ENCODE measurements around the gene MIER2.
"Not testable (repeated sequence)": the region's sequence is repeated elsewhere in the genome, so short reads cannot be mapped to it uniquely, and the experiment has no call there.

Gene MIER2

GRCh38 chr19:281156-281853, 63.3 kb downstream of the MIER2 start:
- peaks cover 14% of the 10 kb centered on the region for H3K27me3 Mint-ChIP-seq
- no peaks in the 10 kb centered on the region for H3K4me1 Mint-ChIP-seq
- no peaks in the 10 kb centered on the region for H3K36me3 Mint-ChIP-seq
- H3K27ac Mint-ChIP-seq, result no peak overlapping the region
- H3K9me3 Mint-ChIP-seq, result no peaks in the 10 kb centered on the region
- no peak overlapping the region for H3K4me3 Mint-ChIP-seq

- H3K36me3 Mint-ChIP-seq, result no peaks in the 10 kb centered on the region
- H3K27ac Mint-ChIP-seq, result no peak overlapping the region
- peaks cover 18% of the 10 kb centered on the region for H3K27me3 Mint-ChIP-seq
- no peak overlapping the region for H3K4me3 Mint-ChIP-seq
- no peaks in the 10 kb centered on the region for H3K4me1 Mint-ChIP-seq
- no peaks in the 10 kb centered on the region for H3K9me3 Mint-ChIP-seq
Measured at GRCh38 chr19:280541-281009, 64.0 kb downstream of the MIER2 start.

- H3K4me1 Mint-ChIP-seq, result no peaks in the 10 kb centered on the region
- H3K9me3 Mint-ChIP-seq, result no peaks in the 10 kb centered on the region
- no peak overlapping the region for H3K4me3 Mint-ChIP-seq
- peaks cover 22% of the 10 kb centered on the region for H3K27me3 Mint-ChIP-seq
- H3K36me3 Mint-ChIP-seq, result no peaks in the 10 kb centered on the region
- H3K27ac Mint-ChIP-seq, result peak overlapping the region; percentile 84
Measured at GRCh38 chr19:279656-280055, 64.9 kb downstream of the MIER2 start.

GRCh38 chr19:279231-279630, 65.4 kb downstream of the MIER2 start:
- Mint-ChIP-seq H3K9me3 (no peaks in the 10 kb centered on the region), H3K36me3 (no peaks in the 10 kb centered on the region), H3K27me3 (peaks cover 22% of the 10 kb centered on the region), H3K4me3 (no peak overlapping the region), H3K4me1 (no peaks in the 10 kb centered on the region), H3K27ac (no peak overlapping the region)

- Mint-ChIP-seq H3K4me1 (no peaks in the 10 kb centered on the region), H3K9me3 (no peaks in the 10 kb centered on the region), H3K4me3 (no peak overlapping the region), H3K27ac (no peak overlapping the region), H3K27me3 (peaks cover 26% of the 10 kb centered on the region), H3K36me3 (no peaks in the 10 kb centered on the region)
Measured at GRCh38 chr19:277581-278165, 66.9 kb downstream of the MIER2 start.

- peaks cover 26% of the 10 kb centered on the region for H3K27me3 Mint-ChIP-seq
- no peaks in the 10 kb centered on the region for H3K4me1 Mint-ChIP-seq
- H3K4me3 Mint-ChIP-seq, result no peak overlapping the region
- H3K27ac Mint-ChIP-seq, result no peak overlapping the region
- H3K9me3 Mint-ChIP-seq, result no peaks in the 10 kb centered on the region
- no peaks in the 10 kb centered on the region for H3K36me3 Mint-ChIP-seq
Measured at GRCh38 chr19:277131-277530, 67.5 kb downstream of the MIER2 start.

GRCh38 chr19:275958-276646, 68.5 kb downstream of the MIER2 start:
- peaks cover 28% of the 10 kb centered on the region for H3K27me3 Mint-ChIP-seq
- no peak overlapping the region for H3K27ac Mint-ChIP-seq
- H3K36me3 Mint-ChIP-seq, result no peaks in the 10 kb centered on the region
- no peaks in the 10 kb centered on the region for H3K9me3 Mint-ChIP-seq
- no peak overlapping the region for H3K4me3 Mint-ChIP-seq
- H3K4me1 Mint-ChIP-seq, result no peaks in the 10 kb centered on the region

- H3K4me3 Mint-ChIP-seq, result no peak overlapping the region
- no peak overlapping the region for H3K27ac Mint-ChIP-seq
- no peaks in the 10 kb centered on the region for H3K36me3 Mint-ChIP-seq
- no peaks in the 10 kb centered on the region for H3K4me1 Mint-ChIP-seq
- H3K9me3 Mint-ChIP-seq, result no peaks in the 10 kb centered on the region
- peaks cover 30% of the 10 kb centered on the region for H3K27me3 Mint-ChIP-seq
Measured at GRCh38 chr19:275000-275399, 69.6 kb downstream of the MIER2 start.

- Mint-ChIP-seq H3K4me3 (no peak overlapping the region), H3K36me3 (no peaks in the 10 kb centered on the region), H3K27me3 (peaks cover 30% of the 10 kb centered on the region), H3K9me3 (no peaks in the 10 kb centered on the region), H3K4me1 (no peaks in the 10 kb centered on the region), H3K27ac (no peak overlapping the region)
Measured at GRCh38 chr19:273393-273792, 71.2 kb downstream of the MIER2 start.

GRCh38 chr19:271856-272255, 72.7 kb downstream of the MIER2 start:
- Mint-ChIP-seq H3K27ac (no peak overlapping the region), H3K9me3 (no peaks in the 10 kb centered on the region), H3K4me1 (peaks cover 1% of the 10 kb centered on the region), H3K4me3 (no peak overlapping the region), H3K27me3 (peaks cover 28% of the 10 kb centered on the region), H3K36me3 (no peaks in the 10 kb centered on the region)

GRCh38 chr19:270766-271318, 73.8 kb downstream of the MIER2 start:
- peaks cover 34% of the 10 kb centered on the region for H3K27me3 Mint-ChIP-seq
- H3K9me3 Mint-ChIP-seq, H3K4me1 Mint-ChIP-seq, H3K4me3 Mint-ChIP-seq, H3K27ac Mint-ChIP-seq, H3K36me3 Mint-ChIP-seq: not testable (repeated sequence)

GRCh38 chr19:269241-269640, 75.4 kb downstream of the MIER2 start:
- Mint-ChIP-seq H3K4me1 (peaks cover 6% of the 10 kb centered on the region), H3K9me3 (no peaks in the 10 kb centered on the region), H3K36me3 (no peaks in the 10 kb centered on the region), H3K27me3 (peaks cover 43% of the 10 kb centered on the region), H3K4me3 (no peak overlapping the region), H3K27ac (no peak overlapping the region)

- Mint-ChIP-seq H3K27ac (no peak overlapping the region), H3K9me3 (no peaks in the 10 kb centered on the region), H3K4me1 (peaks cover 6% of the 10 kb centered on the region), H3K36me3 (no peaks in the 10 kb centered on the region), H3K4me3 (no peak overlapping the region), H3K27me3 (peaks cover 34% of the 10 kb centered on the region)
Measured at GRCh38 chr19:262125-262524, 82.5 kb downstream of the MIER2 start.

GRCh38 chr19:256804-257203, 87.8 kb downstream of the MIER2 start:
- not testable (repeated sequence) for H3K9me3 Mint-ChIP-seq, H3K36me3 Mint-ChIP-seq, H3K4me1 Mint-ChIP-seq, H3K4me3 Mint-ChIP-seq, H3K27ac Mint-ChIP-seq
- H3K27me3 Mint-ChIP-seq, result peaks cover 18% of the 10 kb centered on the region

All from activated naive CD4-positive, alpha-beta T cell treated with anti-CD3 and anti-CD28 coated beads, Interleukin-2, amount 50 U/mL, for 24 hours (primary cell).